H1 (cell line): Measurements from ENCODE around the gene ASCL1. TPM values are rescaled to one million over a fixed set of nuclear protein-coding genes. Genes with fewer than 3 reads are reported as not detected.

Source experiments
- BRCA1 ChIP-seq: IDR thresholded peaks from 2 replicates; pipeline ENCODE4 v1.6.1; 2012; ENCODE audit warnings: low read depth, low read length, improper control_type of control experiment
- NRF1 ChIP-seq: IDR thresholded peaks from 2 replicates; pipeline ENCODE4 v1.6.1; 2011; ENCODE audit warnings: mild to moderate bottlenecking, low read depth, low read length, improper control_type of control experiment
- polyA plus RNA-seq, 7 experiments: library from polyadenylated mRNA; depleted of rRNA in 3 of 7; stranded (reverse) in 5 of 7; unstranded in 2 of 7; fragments of >200 nt in 5 of 7; fragments of 200-250 nt in 2 of 7; gene quantifications; 1 replicate in 5 of 7; 2 replicates in 1 of 7; 4 replicates in 1 of 7; pipeline versions ENCODE4 v1.2.1 to v1.2.3, GENCODE V29; 2011 to 2013; ENCODE audit warnings: missing spikeins in 2 of 7, mixed read lengths in 2 of 7
- total RNA-seq: library from RNA; stranded (reverse); fragmentation: NEBNext Ultra II Directional; extraction: Animal tissue kit (Norgen Biotek cat#: 25700); gene quantifications from 2 replicates; pipeline ENCODE4 v1.2.1, GENCODE V29; 2021
- TF ChIP-seq, protein P1 (sequence below): fragments of 300-600 bp; sonication (generic); IDR thresholded peaks from 2 replicates; pipeline ENCODE4 v1.7.1; 2012; ENCODE audit warnings: low read length, moderate library complexity, mild to moderate bottlenecking, inconsistent platforms; ENCODE audit not compliant: insufficient replicate concordance

The ASCL1 gene
- total and polyA plus RNA-seq, 2 of the 8 experiments (the other 6 are each of a cell fraction or from before 2014, with no cell fraction given): 0.12 TPM; not detected in 1

DNA sequence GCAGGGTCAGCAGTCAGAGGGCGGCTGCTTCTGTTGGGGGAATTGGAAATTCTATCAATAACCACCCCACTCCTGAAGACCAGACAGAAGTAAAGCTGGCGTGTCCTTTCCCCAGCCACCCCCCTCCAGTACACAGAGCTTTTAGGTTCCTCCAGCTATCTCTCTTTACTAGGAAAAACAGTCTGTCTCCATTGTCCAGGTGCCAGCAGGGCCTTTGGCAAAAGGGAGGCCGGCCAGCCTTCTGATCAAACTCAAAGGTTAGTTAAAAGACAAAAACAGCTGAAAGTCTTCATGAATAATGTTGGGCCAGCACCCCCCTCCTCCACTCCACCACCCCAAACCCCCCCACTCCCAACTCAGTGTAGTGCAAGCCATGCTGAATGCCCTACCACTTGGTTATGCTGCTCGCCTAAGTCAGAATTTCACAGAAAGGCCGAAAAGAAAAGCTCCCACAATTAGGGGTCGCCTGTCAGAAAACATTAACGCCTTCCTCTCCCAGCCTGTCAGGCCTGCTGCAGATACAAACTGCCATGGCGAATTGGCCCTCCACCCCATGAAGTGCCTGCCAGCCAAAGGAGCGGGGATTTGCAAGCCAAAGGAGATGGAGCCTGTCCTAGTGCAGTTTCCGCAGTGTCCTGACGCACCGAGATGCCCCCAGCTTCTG lies 8.9 kb downstream of the ASCL1 start (continued):
- TF ChIP-seq, protein P1, sequence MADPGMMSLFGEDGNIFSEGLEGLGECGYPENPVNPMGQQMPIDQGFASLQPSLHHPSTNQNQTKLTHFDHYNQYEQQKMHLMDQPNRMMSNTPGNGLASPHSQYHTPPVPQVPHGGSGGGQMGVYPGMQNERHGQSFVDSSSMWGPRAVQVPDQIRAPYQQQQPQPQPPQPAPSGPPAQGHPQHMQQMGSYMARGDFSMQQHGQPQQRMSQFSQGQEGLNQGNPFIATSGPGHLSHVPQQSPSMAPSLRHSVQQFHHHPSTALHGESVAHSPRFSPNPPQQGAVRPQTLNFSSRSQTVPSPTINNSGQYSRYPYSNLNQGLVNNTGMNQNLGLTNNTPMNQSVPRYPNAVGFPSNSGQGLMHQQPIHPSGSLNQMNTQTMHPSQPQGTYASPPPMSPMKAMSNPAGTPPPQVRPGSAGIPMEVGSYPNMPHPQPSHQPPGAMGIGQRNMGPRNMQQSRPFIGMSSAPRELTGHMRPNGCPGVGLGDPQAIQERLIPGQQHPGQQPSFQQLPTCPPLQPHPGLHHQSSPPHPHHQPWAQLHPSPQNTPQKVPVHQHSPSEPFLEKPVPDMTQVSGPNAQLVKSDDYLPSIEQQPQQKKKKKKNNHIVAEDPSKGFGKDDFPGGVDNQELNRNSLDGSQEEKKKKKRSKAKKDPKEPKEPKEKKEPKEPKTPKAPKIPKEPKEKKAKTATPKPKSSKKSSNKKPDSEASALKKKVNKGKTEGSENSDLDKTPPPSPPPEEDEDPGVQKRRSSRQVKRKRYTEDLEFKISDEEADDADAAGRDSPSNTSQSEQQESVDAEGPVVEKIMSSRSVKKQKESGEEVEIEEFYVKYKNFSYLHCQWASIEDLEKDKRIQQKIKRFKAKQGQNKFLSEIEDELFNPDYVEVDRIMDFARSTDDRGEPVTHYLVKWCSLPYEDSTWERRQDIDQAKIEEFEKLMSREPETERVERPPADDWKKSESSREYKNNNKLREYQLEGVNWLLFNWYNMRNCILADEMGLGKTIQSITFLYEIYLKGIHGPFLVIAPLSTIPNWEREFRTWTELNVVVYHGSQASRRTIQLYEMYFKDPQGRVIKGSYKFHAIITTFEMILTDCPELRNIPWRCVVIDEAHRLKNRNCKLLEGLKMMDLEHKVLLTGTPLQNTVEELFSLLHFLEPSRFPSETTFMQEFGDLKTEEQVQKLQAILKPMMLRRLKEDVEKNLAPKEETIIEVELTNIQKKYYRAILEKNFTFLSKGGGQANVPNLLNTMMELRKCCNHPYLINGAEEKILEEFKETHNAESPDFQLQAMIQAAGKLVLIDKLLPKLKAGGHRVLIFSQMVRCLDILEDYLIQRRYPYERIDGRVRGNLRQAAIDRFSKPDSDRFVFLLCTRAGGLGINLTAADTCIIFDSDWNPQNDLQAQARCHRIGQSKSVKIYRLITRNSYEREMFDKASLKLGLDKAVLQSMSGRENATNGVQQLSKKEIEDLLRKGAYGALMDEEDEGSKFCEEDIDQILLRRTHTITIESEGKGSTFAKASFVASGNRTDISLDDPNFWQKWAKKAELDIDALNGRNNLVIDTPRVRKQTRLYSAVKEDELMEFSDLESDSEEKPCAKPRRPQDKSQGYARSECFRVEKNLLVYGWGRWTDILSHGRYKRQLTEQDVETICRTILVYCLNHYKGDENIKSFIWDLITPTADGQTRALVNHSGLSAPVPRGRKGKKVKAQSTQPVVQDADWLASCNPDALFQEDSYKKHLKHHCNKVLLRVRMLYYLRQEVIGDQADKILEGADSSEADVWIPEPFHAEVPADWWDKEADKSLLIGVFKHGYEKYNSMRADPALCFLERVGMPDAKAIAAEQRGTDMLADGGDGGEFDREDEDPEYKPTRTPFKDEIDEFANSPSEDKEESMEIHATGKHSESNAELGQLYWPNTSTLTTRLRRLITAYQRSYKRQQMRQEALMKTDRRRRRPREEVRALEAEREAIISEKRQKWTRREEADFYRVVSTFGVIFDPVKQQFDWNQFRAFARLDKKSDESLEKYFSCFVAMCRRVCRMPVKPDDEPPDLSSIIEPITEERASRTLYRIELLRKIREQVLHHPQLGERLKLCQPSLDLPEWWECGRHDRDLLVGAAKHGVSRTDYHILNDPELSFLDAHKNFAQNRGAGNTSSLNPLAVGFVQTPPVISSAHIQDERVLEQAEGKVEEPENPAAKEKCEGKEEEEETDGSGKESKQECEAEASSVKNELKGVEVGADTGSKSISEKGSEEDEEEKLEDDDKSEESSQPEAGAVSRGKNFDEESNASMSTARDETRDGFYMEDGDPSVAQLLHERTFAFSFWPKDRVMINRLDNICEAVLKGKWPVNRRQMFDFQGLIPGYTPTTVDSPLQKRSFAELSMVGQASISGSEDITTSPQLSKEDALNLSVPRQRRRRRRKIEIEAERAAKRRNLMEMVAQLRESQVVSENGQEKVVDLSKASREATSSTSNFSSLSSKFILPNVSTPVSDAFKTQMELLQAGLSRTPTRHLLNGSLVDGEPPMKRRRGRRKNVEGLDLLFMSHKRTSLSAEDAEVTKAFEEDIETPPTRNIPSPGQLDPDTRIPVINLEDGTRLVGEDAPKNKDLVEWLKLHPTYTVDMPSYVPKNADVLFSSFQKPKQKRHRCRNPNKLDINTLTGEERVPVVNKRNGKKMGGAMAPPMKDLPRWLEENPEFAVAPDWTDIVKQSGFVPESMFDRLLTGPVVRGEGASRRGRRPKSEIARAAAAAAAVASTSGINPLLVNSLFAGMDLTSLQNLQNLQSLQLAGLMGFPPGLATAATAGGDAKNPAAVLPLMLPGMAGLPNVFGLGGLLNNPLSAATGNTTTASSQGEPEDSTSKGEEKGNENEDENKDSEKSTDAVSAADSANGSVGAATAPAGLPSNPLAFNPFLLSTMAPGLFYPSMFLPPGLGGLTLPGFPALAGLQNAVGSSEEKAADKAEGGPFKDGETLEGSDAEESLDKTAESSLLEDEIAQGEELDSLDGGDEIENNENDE: no peak
- TF ChIP-seq BRCA1: no peak
- no peak for TF ChIP-seq NRF1
